Loucy (cell line): ENCODE measurements around the gene BCAN.

Experiments used
- H2AFZ ChIP-seq: fragments of 200-600 bp; sonication (generic); 2 replicates; pipeline ENCODE4 v1.6.0; 2016; ENCODE audit warnings: antibody characterized with exemption, mild to moderate bottlenecking, low read length, moderate library complexity
- H3F3A ChIP-seq: fragments of 200-600 bp; 2 replicates; pipeline ENCODE4 v1.6.0; 2016; ENCODE audit warnings: antibody characterized with exemption, low read depth, mild to moderate bottlenecking
- H3K27me3 ChIP-seq: fragments of 200-600 bp; sonication (generic); 2 replicates; pipeline ENCODE4 v1.6.1; 2014; ENCODE audit warnings: low read length, mild to moderate bottlenecking; ENCODE audit not compliant: insufficient read depth, poor library complexity, severe bottlenecking
- H3K36me3 ChIP-seq: fragments of 200-600 bp; sonication (generic); 2 replicates; pipeline ENCODE4 v1.6.1; 2016; ENCODE audit warnings: low read length; ENCODE audit not compliant: insufficient read depth
- H3K4me1 ChIP-seq: fragments of 200-600 bp; sonication (generic); 2 replicates; pipeline ENCODE4 v1.5.1; 2014; ENCODE audit warnings: low read length, mild to moderate bottlenecking; ENCODE audit not compliant: insufficient read depth, poor library complexity, severe bottlenecking
- H3K4me2 ChIP-seq: fragments of 200-600 bp; sonication (generic); 2 replicates; pipeline ENCODE4 v1.6.0; 2014; ENCODE audit warnings: antibody characterized with exemption, low read length, low read depth, mild to moderate bottlenecking; ENCODE audit not compliant: poor library complexity, severe bottlenecking
- H3K4me3 ChIP-seq: fragments of 200-600 bp; sonication (generic); 2 replicates; pipeline ENCODE4 v1.5.1; 2014; ENCODE audit warnings: low read length, mild to moderate bottlenecking, mixed read lengths; ENCODE audit not compliant: poor library complexity, severe bottlenecking
- H3K79me2 ChIP-seq: fragments of 200-600 bp; sonication (generic); 2 replicates; pipeline ENCODE4 v1.6.1; 2014; ENCODE audit warnings: low read length; ENCODE audit not compliant: insufficient read depth
- H3K9ac ChIP-seq: fragments of 200-600 bp; sonication (generic); 2 replicates; pipeline ENCODE4 v1.6.0; 2014; ENCODE audit warnings: mild to moderate bottlenecking, low read depth, low read length, moderate library complexity; ENCODE audit not compliant: poor library complexity, severe bottlenecking
- H3K9me2 ChIP-seq: fragments of 200-600 bp; sonication (generic); replicated peaks from 2 replicates; pipeline ENCODE4 v1.6.1; 2016; ENCODE audit warnings: low read depth, low read length, mixed read lengths
- H3K9me3 ChIP-seq: fragments of 200-600 bp; sonication (generic); 2 replicates; pipeline ENCODE4 v1.6.1; 2014; ENCODE audit warnings: mild to moderate bottlenecking, antibody characterized with exemption, low read length, low read depth; ENCODE audit not compliant: insufficient read depth
- H4K20me1 ChIP-seq: fragments of 200-600 bp; sonication (generic); 2 replicates; pipeline ENCODE4 v1.6.0; 2014; ENCODE audit warnings: antibody characterized with exemption, low read length, mild to moderate bottlenecking; ENCODE audit not compliant: insufficient read depth, poor library complexity, severe bottlenecking
- EZH2phosphoT487 ChIP-seq: fragments of 200-600 bp; IDR thresholded peaks from 2 replicates; pipeline ENCODE4 v1.6.1; 2018; ENCODE audit warnings: antibody characterized with exemption, mild to moderate bottlenecking, moderate library complexity, borderline replicate concordance
- TF ChIP-seq, protein P1 (sequence below): fragments of 200-600 bp; sonication (generic); conservative IDR thresholded peaks from 2 replicates; pipeline ENCODE4 v1.5.1; 2014; ENCODE audit warnings: mild to moderate bottlenecking, antibody characterized with exemption, low read length

BCAN gene

DNA sequence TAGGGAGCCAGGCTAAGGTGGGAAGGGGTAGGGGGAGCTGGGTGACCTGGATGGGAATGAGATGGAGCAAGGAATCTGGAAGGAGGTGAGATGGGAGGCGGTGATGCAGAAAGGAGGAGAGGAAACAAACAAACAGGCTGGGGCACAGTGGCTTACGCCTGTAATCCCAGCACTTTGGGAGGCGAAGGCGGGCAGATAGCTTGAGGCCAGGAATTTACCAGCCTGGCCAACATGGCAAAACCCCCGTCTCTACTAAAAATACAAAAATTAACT, 52.7 kb downstream of the BCAN start:
- H2AFZ ChIP-seq, result no peak overlapping the region
- H3K79me2 ChIP-seq, result no peaks in the 10 kb centered on the region
- H3K36me3 ChIP-seq, result no peaks in the 10 kb centered on the region
- no peaks in the 10 kb centered on the region for H3K9me3 ChIP-seq
- no peak overlapping the region for H3K4me3 ChIP-seq
- no peak overlapping the region for H3K9ac ChIP-seq
- H3F3A ChIP-seq, result no peaks in the 10 kb centered on the region
- no peaks in the 10 kb centered on the region for H3K9me2 ChIP-seq
- no peaks in the 10 kb centered on the region for H3K27me3 ChIP-seq
- no peak overlapping the region for H3K4me2 ChIP-seq
- peaks cover 18% of the 10 kb centered on the region for H3K4me1 ChIP-seq
- no peak for TF ChIP-seq EZH2phosphoT487
- TF ChIP-seq, protein P1, sequence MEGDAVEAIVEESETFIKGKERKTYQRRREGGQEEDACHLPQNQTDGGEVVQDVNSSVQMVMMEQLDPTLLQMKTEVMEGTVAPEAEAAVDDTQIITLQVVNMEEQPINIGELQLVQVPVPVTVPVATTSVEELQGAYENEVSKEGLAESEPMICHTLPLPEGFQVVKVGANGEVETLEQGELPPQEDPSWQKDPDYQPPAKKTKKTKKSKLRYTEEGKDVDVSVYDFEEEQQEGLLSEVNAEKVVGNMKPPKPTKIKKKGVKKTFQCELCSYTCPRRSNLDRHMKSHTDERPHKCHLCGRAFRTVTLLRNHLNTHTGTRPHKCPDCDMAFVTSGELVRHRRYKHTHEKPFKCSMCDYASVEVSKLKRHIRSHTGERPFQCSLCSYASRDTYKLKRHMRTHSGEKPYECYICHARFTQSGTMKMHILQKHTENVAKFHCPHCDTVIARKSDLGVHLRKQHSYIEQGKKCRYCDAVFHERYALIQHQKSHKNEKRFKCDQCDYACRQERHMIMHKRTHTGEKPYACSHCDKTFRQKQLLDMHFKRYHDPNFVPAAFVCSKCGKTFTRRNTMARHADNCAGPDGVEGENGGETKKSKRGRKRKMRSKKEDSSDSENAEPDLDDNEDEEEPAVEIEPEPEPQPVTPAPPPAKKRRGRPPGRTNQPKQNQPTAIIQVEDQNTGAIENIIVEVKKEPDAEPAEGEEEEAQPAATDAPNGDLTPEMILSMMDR, result no peak
- H4K20me1 ChIP-seq, result no peaks in the 10 kb centered on the region

DNA sequence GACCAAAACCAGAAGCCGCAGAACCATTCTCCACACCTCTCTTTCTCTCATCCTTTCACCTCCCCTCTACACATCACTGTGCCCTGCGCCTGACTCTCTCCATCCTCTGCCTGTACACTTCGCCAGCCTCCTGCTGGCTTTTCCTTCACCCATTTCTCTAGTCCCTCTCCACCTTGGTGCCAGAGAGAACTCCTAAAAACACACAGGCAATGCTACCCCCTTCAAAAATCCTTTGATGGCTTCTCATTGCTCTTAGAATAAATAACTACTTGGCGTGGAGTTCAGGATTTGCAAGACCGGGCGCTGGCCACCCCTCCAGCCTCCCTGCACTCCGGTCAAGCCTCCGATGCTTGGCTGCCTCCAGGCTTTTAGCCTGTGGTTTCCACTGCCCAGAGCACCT, 54.8 kb downstream of the BCAN start:
- H3K9ac ChIP-seq, result no peak overlapping the region
- peaks cover 18% of the 10 kb centered on the region for H3K4me1 ChIP-seq
- no peaks in the 10 kb centered on the region for H3K27me3 ChIP-seq
- H3K4me2 ChIP-seq, result no peak overlapping the region
- no peaks in the 10 kb centered on the region for H3K79me2 ChIP-seq
- TF ChIP-seq, protein P1, result no peak
- TF ChIP-seq EZH2phosphoT487, result no peak
- no peaks in the 10 kb centered on the region for H3K9me3 ChIP-seq
- H4K20me1 ChIP-seq, result no peaks in the 10 kb centered on the region
- H3F3A ChIP-seq, result no peaks in the 10 kb centered on the region
- no peaks in the 10 kb centered on the region for H3K9me2 ChIP-seq
- no peak overlapping the region for H2AFZ ChIP-seq
- H3K36me3 ChIP-seq, result no peaks in the 10 kb centered on the region
- H3K4me3 ChIP-seq, result no peak overlapping the region

DNA sequence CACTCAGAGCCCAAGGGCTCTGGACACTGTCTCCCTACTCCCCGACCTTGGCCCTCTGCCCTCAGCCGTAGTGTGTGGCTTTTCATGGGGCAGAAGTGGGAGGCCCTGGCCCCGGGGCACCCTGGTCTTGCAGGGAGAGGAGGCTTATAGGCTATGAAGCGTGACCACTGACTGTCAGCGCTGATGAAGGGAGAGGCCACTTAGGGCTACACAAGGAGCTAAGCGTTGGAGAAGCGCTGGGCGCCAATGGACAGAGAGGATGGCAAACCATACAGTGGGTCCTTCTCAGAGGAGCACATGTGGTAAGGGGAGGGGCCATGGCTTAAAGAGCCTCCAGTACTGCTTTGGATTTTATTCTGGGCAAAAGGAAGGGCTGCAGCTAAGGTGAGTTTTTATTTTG, 55.6 kb downstream of the BCAN start:
- H3K9ac ChIP-seq, result no peak overlapping the region
- no peaks in the 10 kb centered on the region for H3F3A ChIP-seq
- peaks cover 17% of the 10 kb centered on the region for H3K4me1 ChIP-seq
- TF ChIP-seq, protein P1, result no peak
- no peak for TF ChIP-seq EZH2phosphoT487
- H3K79me2 ChIP-seq, result no peaks in the 10 kb centered on the region
- H2AFZ ChIP-seq, result no peak overlapping the region
- H3K4me2 ChIP-seq, result no peak overlapping the region
- no peaks in the 10 kb centered on the region for H3K9me2 ChIP-seq
- no peak overlapping the region for H3K4me3 ChIP-seq
- no peaks in the 10 kb centered on the region for H3K27me3 ChIP-seq
- no peaks in the 10 kb centered on the region for H3K36me3 ChIP-seq
- H3K9me3 ChIP-seq, result no peaks in the 10 kb centered on the region
- H4K20me1 ChIP-seq, result no peaks in the 10 kb centered on the region
